ENCODE measurements around the gene MYH10.
A peak's percentile ranks its signal among the peaks of the same experiment; 100 is the strongest.

MYH10 gene

DNA sequence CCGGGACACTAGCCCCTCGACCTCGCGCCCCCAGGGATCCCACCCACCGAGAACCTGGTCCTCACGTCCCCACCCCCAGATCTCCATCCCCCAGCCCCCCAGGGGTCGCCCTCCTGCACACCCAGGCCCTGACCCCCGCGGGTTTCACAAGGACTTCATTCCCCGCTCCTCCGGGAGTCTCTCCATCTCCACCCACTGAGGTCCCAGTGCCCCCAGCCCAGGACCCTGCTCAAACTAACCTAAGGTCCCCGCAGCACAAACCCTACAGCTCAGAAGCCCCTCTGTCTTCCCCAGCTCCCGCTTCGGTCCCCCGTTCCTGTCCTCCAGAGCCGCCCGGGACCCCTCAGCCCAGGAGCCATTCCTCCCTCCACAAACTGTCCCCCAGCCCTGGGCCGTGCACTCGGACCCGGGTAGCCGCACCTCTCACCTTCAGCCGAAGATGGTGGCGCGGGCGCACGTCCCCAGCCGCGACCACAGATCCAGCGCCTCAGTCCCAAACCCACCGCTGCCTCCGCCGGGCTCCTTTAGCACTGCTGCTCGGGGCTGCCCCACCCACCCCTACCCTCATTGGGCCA, at the start of gene MYH10:
Gene MYH10, minus strand, starts transcription at position 499 of the 575 bp plus-strand sequence. CDS start 7,479 bp downstream, outside the sequence.
- intact Hi-C loops (cut with DNase I; ENCODE audit: low total_unique reads): no loop called here
- DNase-seq: no peak
- no peaks in the 10 kb centered on the region for H3K36me3 ChIP-seq

DNA sequence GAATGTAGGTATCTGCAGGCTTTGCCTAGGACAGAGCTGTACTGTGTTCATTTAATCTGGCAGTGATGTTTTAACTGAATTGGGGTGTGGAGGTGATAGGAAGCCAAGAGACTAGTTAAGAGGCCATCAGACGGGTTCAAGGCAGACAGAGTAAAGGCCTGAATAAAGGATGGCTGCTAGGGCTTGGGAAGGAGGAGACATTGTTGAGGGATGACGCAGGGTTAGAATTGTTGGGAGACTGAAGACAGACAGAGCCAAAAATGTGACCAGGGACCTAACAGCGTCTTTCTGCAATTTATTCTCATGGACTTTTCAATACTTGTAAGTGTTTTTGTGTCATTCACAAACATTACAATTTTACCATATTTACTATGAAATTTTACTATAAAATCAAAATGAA, 48.6 kb upstream of the MYH10 start:
- Histone ChIP-seq H3K4me3 (no peak overlapping the region), H3K27me3 (no peaks in the 10 kb centered on the region), H3K9me3 (no peaks in the 10 kb centered on the region), H3K4me1 (peaks cover 0 to 62% (median 22%) of the 10 kb centered on the region in 4 donors), H3K27ac (peak overlapping the region; percentile 80 to 87), H3K36me3 (no peaks in the 10 kb centered on the region)
- intact Hi-C loops (cut with DNase I; ENCODE audit: low total_unique reads): no loop called here
- TF ChIP-seq, protein P1, sequence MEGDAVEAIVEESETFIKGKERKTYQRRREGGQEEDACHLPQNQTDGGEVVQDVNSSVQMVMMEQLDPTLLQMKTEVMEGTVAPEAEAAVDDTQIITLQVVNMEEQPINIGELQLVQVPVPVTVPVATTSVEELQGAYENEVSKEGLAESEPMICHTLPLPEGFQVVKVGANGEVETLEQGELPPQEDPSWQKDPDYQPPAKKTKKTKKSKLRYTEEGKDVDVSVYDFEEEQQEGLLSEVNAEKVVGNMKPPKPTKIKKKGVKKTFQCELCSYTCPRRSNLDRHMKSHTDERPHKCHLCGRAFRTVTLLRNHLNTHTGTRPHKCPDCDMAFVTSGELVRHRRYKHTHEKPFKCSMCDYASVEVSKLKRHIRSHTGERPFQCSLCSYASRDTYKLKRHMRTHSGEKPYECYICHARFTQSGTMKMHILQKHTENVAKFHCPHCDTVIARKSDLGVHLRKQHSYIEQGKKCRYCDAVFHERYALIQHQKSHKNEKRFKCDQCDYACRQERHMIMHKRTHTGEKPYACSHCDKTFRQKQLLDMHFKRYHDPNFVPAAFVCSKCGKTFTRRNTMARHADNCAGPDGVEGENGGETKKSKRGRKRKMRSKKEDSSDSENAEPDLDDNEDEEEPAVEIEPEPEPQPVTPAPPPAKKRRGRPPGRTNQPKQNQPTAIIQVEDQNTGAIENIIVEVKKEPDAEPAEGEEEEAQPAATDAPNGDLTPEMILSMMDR (IDR thresholded peaks at IDR 0.05): no peak
- no peak for DNase-seq

More for the DNA sequence above, at the start of gene MYH10:
- TF ChIP-seq, protein P1 (IDR thresholded peaks at IDR 0.05): peak; percentile 37 to 38
- H3K4me1 ChIP-seq: peaks cover 0 to 37% (median 14%) of the 10 kb centered on the region in 4 donors
- H3K27ac ChIP-seq: peak within 1 kb of the TSS; percentile 97 to 98
- no peaks in the 10 kb centered on the region for H3K27me3 ChIP-seq
- H3K9me3 ChIP-seq: no peaks in the 10 kb centered on the region
- peak within 1 kb of the TSS; percentile 91 to 97 for H3K4me3 ChIP-seq

DNA sequence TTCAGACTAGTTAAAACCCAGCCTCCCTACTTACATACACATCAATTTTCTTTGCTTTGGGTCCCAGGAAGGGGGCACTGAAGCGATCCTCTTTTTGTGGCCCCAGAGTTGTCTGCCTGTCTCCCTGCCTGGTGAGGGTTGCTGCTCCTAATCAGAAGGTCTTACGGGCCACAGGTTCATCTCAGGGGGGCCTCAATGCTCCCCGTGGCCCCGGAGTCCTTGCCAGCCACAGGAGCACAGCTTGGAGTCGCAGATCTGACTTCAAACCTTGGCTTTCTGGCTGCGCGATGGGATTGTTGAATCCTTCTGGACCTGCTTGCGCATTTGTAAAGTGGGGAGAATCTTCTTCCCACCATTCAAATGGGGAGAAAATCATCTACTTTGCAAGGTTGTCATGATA, 44.8 kb upstream of the MYH10 start:
- peak overlapping the region; percentile 84 to 87 for H3K27ac ChIP-seq
- H3K4me1 ChIP-seq: peaks cover 0 to 81% (median 35%) of the 10 kb centered on the region in 4 donors
- H3K36me3 ChIP-seq: no peaks in the 10 kb centered on the region
- TF ChIP-seq, protein P1 (IDR thresholded peaks at IDR 0.05): no peak
- intact Hi-C loops (cut with DNase I; ENCODE audit: low total_unique reads): no loop called here
- peak overlapping the region; percentile 16 to 32 for H3K4me3 ChIP-seq
- no peaks in the 10 kb centered on the region for H3K9me3 ChIP-seq
- H3K27me3 ChIP-seq: no peaks in the 10 kb centered on the region
- no peak for DNase-seq

DNA sequence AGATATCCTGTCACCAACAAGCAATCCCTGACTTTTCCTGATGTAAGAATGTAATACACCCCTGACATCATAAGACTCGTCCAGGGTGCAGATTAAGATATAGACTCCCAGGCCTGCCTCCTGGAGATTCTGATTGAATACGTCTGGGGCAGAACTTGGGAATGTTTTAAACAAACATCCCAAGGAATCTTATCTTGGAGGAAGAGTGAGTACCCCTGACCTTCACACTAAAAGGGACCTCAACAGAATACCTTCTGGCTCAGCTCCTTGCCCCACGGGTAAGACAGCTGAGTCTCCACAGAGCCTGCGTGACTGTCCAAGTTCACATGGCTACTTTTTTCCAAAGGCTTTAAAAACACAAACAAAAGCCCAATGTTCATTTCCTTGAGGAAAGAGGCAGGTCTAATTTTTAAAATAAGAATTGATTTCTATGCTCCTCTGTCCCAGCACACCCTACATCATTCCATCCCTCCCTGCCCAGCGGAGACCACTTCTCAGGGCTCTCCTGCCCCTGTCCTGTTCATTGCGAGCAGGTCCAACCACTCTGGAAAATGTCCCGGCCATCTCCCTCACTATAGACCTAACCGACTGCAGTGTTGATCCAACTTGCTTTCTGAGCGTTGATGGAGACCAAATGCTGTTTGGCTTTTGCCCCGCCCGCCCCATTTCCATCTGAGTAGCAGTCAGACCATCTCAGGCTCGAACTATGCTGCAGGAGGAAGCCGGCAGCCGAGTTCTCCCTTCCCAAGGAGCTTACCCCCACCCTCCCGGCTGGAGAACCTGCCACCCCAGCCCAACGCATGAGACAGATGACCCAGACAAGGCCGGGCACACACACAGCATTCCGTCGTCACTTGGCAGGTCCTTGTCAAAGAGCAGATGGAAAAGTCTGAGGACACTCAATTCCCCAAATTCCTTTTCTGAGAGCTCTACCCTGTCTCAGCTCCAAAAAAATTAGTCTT, 44.1 kb upstream of the MYH10 start:
- peak overlapping the region; percentile 16 to 32 for H3K4me3 ChIP-seq
- intact Hi-C loops (cut with DNase I; ENCODE audit: low total_unique reads): no loop called here
- TF ChIP-seq, protein P1 (IDR thresholded peaks at IDR 0.05): no peak

DNA sequence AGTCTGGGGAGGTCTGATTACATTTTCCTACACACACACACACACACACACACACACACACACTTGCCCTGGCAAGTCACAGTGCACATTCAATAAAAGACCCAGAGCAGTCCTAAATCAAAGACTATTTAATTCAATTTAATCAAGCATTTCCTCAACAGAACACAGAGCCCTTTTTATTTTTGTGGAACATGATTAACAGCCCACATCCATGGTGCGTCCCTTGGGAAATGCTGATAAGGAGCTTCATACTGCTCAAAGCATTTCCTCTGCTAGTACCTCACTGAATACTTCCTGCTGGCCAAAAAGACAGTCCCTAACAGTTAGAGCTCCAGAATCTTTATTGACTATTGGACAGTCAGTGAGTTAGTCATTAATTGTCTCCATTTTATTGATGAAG, 43.1 kb upstream of the MYH10 start:
- TF ChIP-seq, protein P1 (IDR thresholded peaks at IDR 0.05): no peak
- Histone ChIP-seq H3K36me3 (no peaks in the 10 kb centered on the region), H3K9me3 (no peaks in the 10 kb centered on the region), H3K27me3 (no peaks in the 10 kb centered on the region), H3K4me1 (peaks cover 0 to 78% (median 35%) of the 10 kb centered on the region in 4 donors), H3K27ac (peak overlapping the region; percentile 84 to 87), H3K4me3 (no peak overlapping the region)
- intact Hi-C loops (cut with DNase I; ENCODE audit: low total_unique reads): no loop called here
- peak in 1 of 2 donors; percentile 41 for DNase-seq

More for the DNA sequence above, 44.1 kb upstream of the MYH10 start:
- DNase-seq: peak; percentile 61 to 83
- Histone ChIP-seq H3K27me3 (no peaks in the 10 kb centered on the region), H3K4me1 (peaks cover 0 to 80% (median 35%) of the 10 kb centered on the region in 4 donors), H3K27ac (peak overlapping the region; percentile 84 to 87), H3K36me3 (no peaks in the 10 kb centered on the region), H3K9me3 (no peaks in the 10 kb centered on the region)

Data from tibial artery (tissue), 4 donors.